Measurements from ENCODE around the gene SLC8A1.

DNA sequence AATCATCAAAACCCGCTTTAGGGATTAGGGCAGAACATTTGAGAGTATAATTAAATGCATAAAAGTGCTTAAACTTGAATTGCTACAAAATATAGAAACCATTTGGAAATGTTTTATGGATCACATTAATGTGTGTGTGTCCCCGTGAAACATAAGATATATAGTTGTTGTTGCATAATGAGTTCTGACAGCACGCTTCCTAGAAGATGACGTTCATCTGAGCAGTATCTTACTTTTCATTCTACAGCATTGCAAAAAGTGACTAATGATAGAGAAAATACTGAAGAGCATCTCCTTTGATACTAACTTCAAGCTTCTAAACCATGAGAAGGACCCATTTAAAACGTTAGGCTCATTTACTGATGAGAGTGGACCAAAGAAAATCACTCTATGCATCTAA, 63.7 kb downstream of the SLC8A1 start:
- TF ChIP-seq POLR2AphosphoS5 (IDR thresholded peaks at IDR 0.05), result no peak
- no peak for TF ChIP-seq CTCF (IDR thresholded peaks at IDR 0.05)
